Amygdala (tissue), 56 donors: ENCODE measurements around the gene TNPO2.

Experiments
- DNase-seq, 56 donors: peaks; one replicate each; lab custom pipeline; 2025; lab: John Stamatoyannopoulos, UW

TNPO2 gene

GRCh38 chr19:12657966-12658365 lies 65.8 kb downstream of the TNPO2 start:
- no peak for DNase-seq

GRCh38 chr19:12656899-12657571 lies 66.7 kb downstream of the TNPO2 start:
- DNase-seq = no peak

GRCh38 chr19:12655546-12655945 lies 68.2 kb downstream of the TNPO2 start:
- no peak for DNase-seq

GRCh38 chr19:12652219-12652618 lies 71.5 kb downstream of the TNPO2 start:
- DNase-seq = no peak

- DNase-seq = no peak
These were observed 73.8 kb downstream of the TNPO2 start for GRCh38 chr19:12649941-12650340.
